ENCODE measurements around the gene PYGB. TPM values are rescaled to one million over a fixed set of nuclear protein-coding genes. Genes with fewer than 3 reads are reported as not detected.

The PYGB gene
- total and polyA plus RNA-seq, 7 donors: 4.9 to 22.3 (median 9.5) TPM

DNA sequence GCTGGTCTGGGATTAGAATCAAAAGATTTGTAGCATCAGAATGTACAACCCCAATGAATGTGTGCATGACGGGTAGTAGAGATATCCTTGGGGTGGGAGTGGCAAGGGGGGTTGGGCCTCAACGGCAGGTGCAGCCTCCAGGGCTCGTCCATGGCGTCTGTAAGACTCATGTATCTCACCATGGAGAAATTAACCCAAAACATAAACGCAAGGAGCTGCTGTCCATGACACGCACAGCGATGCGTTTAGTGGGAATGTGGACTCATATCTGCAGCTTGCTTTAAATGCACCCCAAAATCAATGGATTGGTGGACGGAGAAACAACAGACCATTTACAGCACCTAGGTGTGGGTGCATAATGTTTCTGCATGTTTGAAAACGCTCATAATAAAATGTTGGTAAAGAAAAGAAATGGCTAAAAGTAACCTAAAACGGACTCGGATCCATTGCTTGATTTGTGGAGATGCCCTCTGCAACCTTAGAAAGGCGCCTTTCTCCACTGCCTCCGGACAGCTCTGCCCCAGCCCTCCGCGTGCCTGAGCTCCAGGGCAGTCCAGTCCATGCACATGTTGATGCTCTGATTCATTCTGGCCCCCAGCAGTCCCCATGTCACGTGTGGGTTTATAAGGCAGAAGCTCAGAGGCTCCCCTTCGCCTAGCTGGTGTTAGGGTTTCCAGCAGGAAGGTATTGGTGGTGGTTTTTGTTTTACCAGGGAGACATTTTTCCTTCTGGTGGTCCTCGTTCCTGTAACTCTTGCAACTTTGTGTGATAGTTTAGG lies 24.5 kb downstream of the PYGB start:
- peak overlapping the region; percentile 75 for H3K27ac ChIP-seq
- peaks cover 4 to 51% of the 10 kb centered on the region in 2 donors for H3K36me3 ChIP-seq (ENCODE audit: insufficient read depth in 1 of 2, low read depth in 1 of 2)
- H3K4me3 ChIP-seq: no peak overlapping the region
- no peaks in the 10 kb centered on the region for H3K9me3 ChIP-seq
- DNase-seq (peak; percentile 12 to 61), ATAC-seq (peak; percentile 46 to 71 (median 62))
- peaks cover 29% of the 10 kb centered on the region for H3K4me1 ChIP-seq
- 71 to 84% (median 79%) methylated on average over 19 of the region's 19 CpGs for WGBS, 3 donors
- intact Hi-C loops (cut with DNase I): loop anchor here in 1 of 2 donors (10.0 kb wide), 1 partner anchor 122 kb away; the partner anchor contains the start of gene ABHD12
- no peaks in the 10 kb centered on the region for H3K27me3 ChIP-seq (ENCODE audit: insufficient read depth in 3 of 3, low read length in 2 of 3)
- TF ChIP-seq, protein P1, sequence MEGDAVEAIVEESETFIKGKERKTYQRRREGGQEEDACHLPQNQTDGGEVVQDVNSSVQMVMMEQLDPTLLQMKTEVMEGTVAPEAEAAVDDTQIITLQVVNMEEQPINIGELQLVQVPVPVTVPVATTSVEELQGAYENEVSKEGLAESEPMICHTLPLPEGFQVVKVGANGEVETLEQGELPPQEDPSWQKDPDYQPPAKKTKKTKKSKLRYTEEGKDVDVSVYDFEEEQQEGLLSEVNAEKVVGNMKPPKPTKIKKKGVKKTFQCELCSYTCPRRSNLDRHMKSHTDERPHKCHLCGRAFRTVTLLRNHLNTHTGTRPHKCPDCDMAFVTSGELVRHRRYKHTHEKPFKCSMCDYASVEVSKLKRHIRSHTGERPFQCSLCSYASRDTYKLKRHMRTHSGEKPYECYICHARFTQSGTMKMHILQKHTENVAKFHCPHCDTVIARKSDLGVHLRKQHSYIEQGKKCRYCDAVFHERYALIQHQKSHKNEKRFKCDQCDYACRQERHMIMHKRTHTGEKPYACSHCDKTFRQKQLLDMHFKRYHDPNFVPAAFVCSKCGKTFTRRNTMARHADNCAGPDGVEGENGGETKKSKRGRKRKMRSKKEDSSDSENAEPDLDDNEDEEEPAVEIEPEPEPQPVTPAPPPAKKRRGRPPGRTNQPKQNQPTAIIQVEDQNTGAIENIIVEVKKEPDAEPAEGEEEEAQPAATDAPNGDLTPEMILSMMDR (IDR thresholded peaks at IDR 0.05): no peak

DNA sequence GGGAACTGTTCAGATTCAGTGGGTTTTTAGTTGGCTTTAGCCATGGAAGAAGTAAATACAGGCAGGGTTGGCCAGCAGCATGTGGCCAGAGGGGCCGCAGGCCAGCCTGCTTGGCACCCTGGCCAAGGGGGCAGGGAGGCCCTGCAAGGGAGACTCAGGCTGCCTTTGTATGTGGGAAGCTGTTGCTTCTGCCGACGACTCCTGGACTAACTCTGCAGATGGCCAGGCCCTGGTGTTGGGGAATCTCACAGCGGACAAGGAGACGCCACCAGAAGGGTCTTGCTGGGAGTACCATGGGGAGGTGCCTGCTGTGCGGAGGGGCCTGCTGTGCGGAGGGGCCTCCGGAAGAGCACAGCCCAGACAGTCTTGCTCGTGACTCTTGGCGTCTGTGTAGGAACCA lies 25.2 kb downstream of the PYGB start:
- peak overlapping the region; percentile 75 for H3K27ac ChIP-seq
- peak; percentile 10 to 48 for DNase-seq
- no peaks in the 10 kb centered on the region for H3K9me3 ChIP-seq
- WGBS, 3 donors: 30 to 57% (median 40%) methylated on average over 10 of the region's 10 CpGs
- H3K4me3 ChIP-seq: peak overlapping the region; percentile 48
- intact Hi-C loops (cut with DNase I): loop anchor here in 1 of 2 donors (10.0 kb wide), 1 partner anchor 122 kb away; the partner anchor contains the start of gene ABHD12
- ATAC-seq: peak; percentile 21 to 24 (median 22)
- H3K4me1 ChIP-seq: peaks cover 29% of the 10 kb centered on the region
- H3K27me3 ChIP-seq (ENCODE audit: insufficient read depth in 3 of 3, low read length in 2 of 3): no peaks in the 10 kb centered on the region
- TF ChIP-seq, protein P1 (IDR thresholded peaks at IDR 0.05): no peak
- H3K36me3 ChIP-seq (ENCODE audit: insufficient read depth in 1 of 2, low read depth in 1 of 2): peaks cover 4 to 58% of the 10 kb centered on the region in 2 donors

DNA sequence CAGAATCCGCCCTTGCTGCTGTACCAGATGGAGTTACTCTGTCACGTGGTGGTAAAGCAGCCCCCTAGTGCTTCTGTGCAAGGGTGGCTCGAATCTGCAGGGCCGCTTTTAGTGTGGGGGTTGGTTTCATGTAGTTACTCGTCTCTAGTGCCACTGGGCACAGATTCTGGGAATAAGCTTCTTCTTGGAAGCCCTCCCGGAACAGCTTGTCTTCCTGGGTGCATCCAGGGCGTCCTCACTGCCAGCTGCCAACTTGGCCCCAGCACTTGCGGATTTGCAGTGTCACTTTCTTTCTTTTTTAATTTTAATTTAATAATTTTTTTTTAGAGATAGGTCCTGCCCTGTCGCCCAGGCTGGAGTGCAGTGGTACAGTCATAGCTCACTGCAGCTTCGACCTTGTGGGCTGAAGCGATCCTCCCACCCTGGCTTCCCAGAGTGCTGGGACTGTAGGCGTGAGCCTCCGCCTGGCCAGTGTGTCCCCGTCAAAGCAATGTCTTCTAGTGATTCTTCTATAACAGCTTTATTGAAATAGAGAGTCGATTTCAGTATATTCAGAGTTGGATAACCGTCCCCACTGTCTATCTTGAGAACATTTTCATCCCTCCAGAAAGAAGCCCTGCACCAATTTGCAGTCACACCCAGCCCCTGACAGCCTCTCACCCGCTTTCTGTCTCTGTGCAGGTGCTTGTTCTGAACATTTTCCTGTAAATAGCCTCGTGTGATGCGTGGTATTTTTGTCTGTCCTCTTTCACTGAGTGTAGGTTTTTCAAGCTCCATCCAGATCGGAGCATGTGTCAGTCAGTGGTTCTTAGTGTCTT lies 25.9 kb downstream of the PYGB start:
- ATAC-seq (peak; percentile 73 to 88 (median 80)), DNase-seq (peak; percentile 31 to 79)
- intact Hi-C loops (cut with DNase I): loop anchor here in 1 of 2 donors (10.0 kb wide), 1 partner anchor 121 kb away; the partner anchor contains the start of gene ABHD12
- peak overlapping the region; percentile 75 for H3K27ac ChIP-seq
- WGBS, 3 donors: 33 to 59% (median 34%) methylated on average over 20 of the region's 20 CpGs
- no peaks in the 10 kb centered on the region for H3K9me3 ChIP-seq
- peaks cover 29% of the 10 kb centered on the region for H3K4me1 ChIP-seq
- peak overlapping the region; percentile 48 for H3K4me3 ChIP-seq
- peaks cover 4 to 65% of the 10 kb centered on the region in 2 donors for H3K36me3 ChIP-seq (ENCODE audit: insufficient read depth in 1 of 2, low read depth in 1 of 2)
- no peaks in the 10 kb centered on the region for H3K27me3 ChIP-seq (ENCODE audit: insufficient read depth in 3 of 3, low read length in 2 of 3)
- TF ChIP-seq, protein P1 (IDR thresholded peaks at IDR 0.05): no peak

DNA sequence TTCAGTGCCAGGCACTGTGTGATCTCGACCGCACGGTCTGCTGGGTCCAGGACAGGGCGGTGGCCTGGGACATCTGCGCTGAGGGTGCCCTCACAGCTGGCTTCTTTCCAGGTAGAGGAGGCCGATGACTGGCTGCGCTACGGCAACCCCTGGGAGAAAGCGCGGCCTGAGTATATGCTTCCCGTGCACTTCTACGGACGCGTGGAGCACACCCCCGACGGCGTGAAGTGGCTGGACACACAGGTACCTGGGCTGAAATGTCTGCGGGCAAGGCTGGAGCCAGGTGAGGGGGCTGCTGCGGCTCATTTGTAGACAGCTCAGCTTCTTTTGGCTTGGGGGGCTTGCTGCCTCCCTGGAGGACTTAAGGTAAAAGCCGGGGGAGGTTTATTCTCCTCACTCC lies 26.6 kb downstream of the PYGB start:
- 80 to 95% (median 86%) methylated on average over 20 of the region's 20 CpGs for WGBS, 3 donors
- no peaks in the 10 kb centered on the region for H3K27me3 ChIP-seq (ENCODE audit: insufficient read depth in 3 of 3, low read length in 2 of 3)
- H3K27ac ChIP-seq: peak overlapping the region; percentile 75
- peaks cover 4 to 61% of the 10 kb centered on the region in 2 donors for H3K36me3 ChIP-seq (ENCODE audit: insufficient read depth in 1 of 2, low read depth in 1 of 2)
- H3K4me1 ChIP-seq: peaks cover 29% of the 10 kb centered on the region
- no peak overlapping the region for H3K4me3 ChIP-seq
- peak; percentile 22 to 58 for DNase-seq
- peak in 2 of 4 donors; percentile 35 to 40 for ATAC-seq
- TF ChIP-seq, protein P1 (IDR thresholded peaks at IDR 0.05): no peak
- H3K9me3 ChIP-seq: no peaks in the 10 kb centered on the region
- intact Hi-C loops (cut with DNase I): loop anchor here in 1 of 2 donors (10.0 kb wide), 1 partner anchor 120 kb away; the partner anchor contains the start of gene ABHD12

All from psoas muscle (tissue), 8 donors.